ENCODE data around the gene SENP6.

Gene SENP6

DNA sequence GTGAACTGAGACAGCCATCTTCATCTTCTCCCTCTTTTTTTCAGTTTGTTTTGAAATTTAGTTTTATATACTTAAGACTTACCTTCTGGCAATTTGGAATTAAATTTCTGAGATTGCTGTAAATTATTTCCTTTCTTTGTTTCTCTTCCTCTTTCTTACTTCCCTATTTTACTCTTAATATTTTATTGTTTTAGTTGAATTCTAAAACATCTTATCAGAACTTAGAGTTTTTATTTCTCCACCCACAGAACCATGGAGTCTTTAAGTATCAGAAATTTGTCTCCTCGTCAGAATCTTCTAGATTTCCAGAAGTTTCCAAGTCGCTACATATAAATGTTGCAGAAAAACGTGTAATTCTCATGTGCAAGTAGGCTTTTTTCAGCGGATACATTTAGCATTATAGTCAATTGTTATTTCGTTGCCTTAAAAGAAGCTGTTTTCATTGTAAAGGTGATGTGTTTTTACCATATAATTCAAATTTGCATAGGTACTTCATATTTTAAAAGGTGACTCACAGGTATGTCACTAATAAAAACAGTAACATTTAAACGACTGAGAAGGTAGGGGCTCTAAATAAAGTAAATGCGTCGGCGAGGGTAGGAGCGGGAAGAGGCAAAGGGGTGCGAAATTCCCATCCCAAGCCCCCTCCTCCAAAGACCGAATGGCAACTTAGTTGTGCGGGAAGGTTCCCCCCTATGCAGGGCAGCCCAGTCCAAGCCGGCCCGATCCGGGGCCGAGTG, 146.5 kb downstream of the SENP6 start:
- DNase-seq (ENCODE audit: low spot score) = no peak

GRCh38 chr6:75748743-75749538, 147.3 kb downstream of the SENP6 start, which contains the start of gene MYO6:
MYO6 (plus strand) TSS chr6:75749239; CDS start chr6:75817548, 68,309 bp downstream.
- DNase-seq (ENCODE audit: low spot score) = peak; percentile 59

DNA sequence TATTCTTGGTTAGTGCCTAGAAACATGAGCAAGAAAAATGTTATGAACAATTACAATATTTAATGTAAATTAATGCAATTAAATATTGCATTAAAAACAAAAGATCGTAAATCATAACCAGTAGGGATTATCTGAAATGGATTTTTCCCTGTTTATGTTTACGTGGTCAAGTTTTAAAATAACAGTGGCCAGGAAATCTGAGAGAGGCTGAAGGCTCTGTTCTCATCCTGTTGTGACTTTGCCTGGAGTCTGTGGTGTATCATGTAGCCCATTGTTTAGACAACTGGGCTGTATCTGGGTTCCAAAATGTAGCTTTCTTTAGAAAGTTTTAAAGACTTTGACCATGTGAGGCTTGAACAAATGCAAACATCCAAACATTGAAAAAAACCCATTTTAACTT, 149.8 kb downstream of the SENP6 start:
- DNase-seq (ENCODE audit: low spot score) = no peak

DNA sequence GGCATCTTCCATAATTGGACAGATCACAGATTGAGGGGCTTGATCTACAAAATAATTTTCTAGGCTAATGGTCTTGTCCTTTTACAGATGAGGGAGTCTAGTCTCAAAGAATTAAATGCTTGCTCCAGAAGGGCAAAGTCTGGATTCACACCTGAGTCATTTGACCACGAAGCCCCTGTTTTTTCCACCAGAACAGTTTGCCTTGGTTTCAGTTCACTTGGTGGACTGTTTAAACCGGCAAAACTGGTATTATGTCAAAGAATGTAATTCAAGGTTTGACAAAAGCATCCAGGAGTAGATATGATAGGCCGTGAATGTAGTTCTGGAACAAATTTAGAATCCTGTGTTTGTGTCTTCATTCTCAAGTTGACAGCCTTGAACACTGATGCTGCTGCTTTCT, 150.7 kb downstream of the SENP6 start:
- DNase-seq (ENCODE audit: low spot score) = no peak

GRCh38 chr6:75755704-75756103, 154.0 kb downstream of the SENP6 start:
- no peak for DNase-seq (ENCODE audit: low spot score)

- no peak for DNase-seq (ENCODE audit: low spot score)
Measured at GRCh38 chr6:75757295-75757694, 155.6 kb downstream of the SENP6 start.

DNA sequence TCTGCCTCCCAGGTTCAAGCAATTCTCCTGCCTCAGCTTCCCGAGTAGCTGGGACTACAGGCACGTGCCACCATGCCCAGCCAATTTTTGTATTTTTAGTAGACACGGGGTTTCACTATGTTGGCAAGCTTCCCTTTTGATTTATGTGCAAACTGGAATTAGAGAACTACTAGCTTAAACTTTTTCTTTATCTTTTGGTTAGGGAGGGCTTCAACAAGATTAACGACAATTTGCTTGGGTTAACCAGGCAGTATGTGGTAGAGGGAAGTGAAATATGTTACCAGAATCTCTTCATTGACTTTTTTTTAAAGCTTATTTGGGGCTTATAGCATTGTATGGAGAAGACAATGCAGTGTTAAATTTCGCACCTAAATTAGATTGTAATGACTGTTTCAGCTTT, 156.4 kb downstream of the SENP6 start:
- no peak for DNase-seq (ENCODE audit: low spot score)

DNA sequence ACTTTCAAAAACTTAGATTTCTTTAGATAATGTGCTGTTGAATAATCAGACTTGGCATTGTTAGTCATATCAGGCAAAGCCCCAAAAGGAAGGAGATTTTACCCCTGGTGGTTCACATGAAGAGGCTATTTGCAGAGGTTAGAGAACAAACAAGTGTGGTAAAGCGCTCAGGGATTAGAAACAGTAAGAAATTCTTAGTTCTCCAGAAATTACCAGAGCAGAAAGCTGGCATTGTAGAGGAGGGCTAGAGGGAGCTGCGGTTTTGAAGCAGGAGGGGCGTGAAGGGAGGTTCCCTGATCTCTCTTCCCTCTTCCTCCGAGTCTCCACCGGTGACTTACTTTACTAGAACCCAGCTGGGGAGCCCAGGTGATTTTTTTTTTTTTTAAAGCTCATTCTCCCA, 157.5 kb downstream of the SENP6 start:
- DNase-seq (ENCODE audit: low spot score) = no peak

- DNase-seq (ENCODE audit: low spot score) = no peak
Measured at GRCh38 chr6:75760320-75760719, 158.6 kb downstream of the SENP6 start.

DNA sequence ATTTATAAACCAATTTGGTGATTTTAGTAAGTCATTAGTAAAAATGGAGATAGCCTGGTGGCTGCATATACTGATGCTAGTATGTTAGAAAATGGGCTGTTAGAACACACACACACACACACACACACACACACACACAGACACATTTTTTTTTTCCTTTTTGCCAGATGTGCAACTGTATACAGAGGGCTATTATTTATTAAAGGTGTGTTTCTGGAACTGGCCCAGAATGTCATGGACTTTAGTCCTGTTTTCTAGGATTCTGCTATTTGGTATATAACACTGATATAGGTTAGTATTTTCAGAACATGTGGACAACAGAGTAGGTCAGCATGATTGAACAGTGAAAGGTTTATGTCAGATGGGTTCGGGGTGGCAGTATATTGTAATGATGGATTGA, 159.8 kb downstream of the SENP6 start:
- no peak for DNase-seq (ENCODE audit: low spot score)

GRCh38 chr6:75762063-75762462, 160.4 kb downstream of the SENP6 start:
- no peak for DNase-seq (ENCODE audit: low spot score)

DNA sequence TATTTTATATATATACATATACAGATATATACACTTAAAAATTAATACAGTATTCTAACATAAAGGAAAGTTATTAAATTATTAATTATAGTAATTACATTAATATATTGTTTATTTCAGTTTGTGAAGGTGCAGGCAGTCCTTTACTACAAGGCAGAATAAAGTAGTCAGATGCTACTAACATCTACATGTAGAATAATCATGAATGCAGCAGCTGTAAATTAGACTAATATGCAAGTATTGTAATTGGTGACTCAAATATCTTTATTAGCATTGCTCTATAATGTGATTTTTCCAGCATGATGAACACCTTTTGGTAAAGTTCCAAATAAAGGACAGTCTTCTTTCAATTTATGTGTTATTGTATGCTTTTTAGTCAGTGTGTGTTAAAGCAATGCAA, 164.7 kb downstream of the SENP6 start:
- DNase-seq (ENCODE audit: low spot score) = no peak

Data from SW480 (cell line).